TTC549 (cell line): ENCODE results near the gene ACYP2.
A peak's percentile ranks its signal among the peaks of the same experiment; 100 is the strongest.

Source experiments
- FAIRE-seq: peaks from 2 replicates; lab custom pipeline; 2012; peaks lifted over from hg19 to GRCh38; lab: Jason Lieb, UNC

Gene ACYP2

GRCh38 chr2:54161660-54162424 is 46.4 kb downstream of the ACYP2 start:
- FAIRE-seq: peak; percentile 95

GRCh38 chr2:54164106-54164505 is 48.7 kb downstream of the ACYP2 start:
- no peak for FAIRE-seq

GRCh38 chr2:54166121-54166773 is 50.8 kb downstream of the ACYP2 start:
- FAIRE-seq: no peak

- no peak for FAIRE-seq
Measured at GRCh38 chr2:54176577-54176976, 61.2 kb downstream of the ACYP2 start.

GRCh38 chr2:54183281-54183680 is 67.9 kb downstream of the ACYP2 start:
- FAIRE-seq: no peak

GRCh38 chr2:54183972-54184371 is 68.6 kb downstream of the ACYP2 start:
- FAIRE-seq: no peak

GRCh38 chr2:54185105-54185504 is 69.7 kb downstream of the ACYP2 start:
- FAIRE-seq: no peak

- FAIRE-seq: no peak
Measured at GRCh38 chr2:54187331-54187730, 71.9 kb downstream of the ACYP2 start.

GRCh38 chr2:54189539-54189938 is 74.1 kb downstream of the ACYP2 start:
- no peak for FAIRE-seq

- no peak for FAIRE-seq
Measured at GRCh38 chr2:54191361-54192135, 76.1 kb downstream of the ACYP2 start.

GRCh38 chr2:54194761-54195750 is 79.6 kb downstream of the ACYP2 start:
- no peak for FAIRE-seq

GRCh38 chr2:54196646-54197045 is 81.2 kb downstream of the ACYP2 start:
- no peak for FAIRE-seq

GRCh38 chr2:54204476-54204875 is 89.1 kb downstream of the ACYP2 start:
- FAIRE-seq: no peak

- peak; percentile 91 for FAIRE-seq
Measured at GRCh38 chr2:54206596-54206995, 91.2 kb downstream of the ACYP2 start.

- FAIRE-seq: no peak
Measured at GRCh38 chr2:54207666-54208195, 92.3 kb downstream of the ACYP2 start.

GRCh38 chr2:54208364-54209240 is 93.2 kb downstream of the ACYP2 start:
- no peak for FAIRE-seq

- no peak for FAIRE-seq
Measured at GRCh38 chr2:54209379-54209778, 94.0 kb downstream of the ACYP2 start.

GRCh38 chr2:54212456-54212855 is 97.0 kb downstream of the ACYP2 start:
- no peak for FAIRE-seq

GRCh38 chr2:54213082-54213481 is 97.7 kb downstream of the ACYP2 start:
- FAIRE-seq: no peak

GRCh38 chr2:54224997-54225396 is 109.6 kb downstream of the ACYP2 start:
- FAIRE-seq: no peak

- FAIRE-seq: no peak
Measured at GRCh38 chr2:54226260-54226659, 110.8 kb downstream of the ACYP2 start.
